HEK293 (cell line): ENCODE results near the gene MUCL3.

ENCODE experiments used
- FEZF1 ChIP-seq: fragments of 450-650 bp; formaldehyde crosslinking; IDR thresholded peaks from 2 replicates; pipeline ENCODE4 v1.5.1; 2016; ENCODE audit warnings: missing biosample characterization, missing genetic modification characterization
- GFI1B ChIP-seq: fragments of 450-650 bp; formaldehyde crosslinking; IDR thresholded peaks from 2 replicates; pipeline ENCODE4 v1.5.1; 2016; ENCODE audit warnings: missing biosample characterization, missing genetic modification characterization
- HOXA7 ChIP-seq: sonication (generic); formaldehyde crosslinking; IDR thresholded peaks from 2 replicates; pipeline ENCODE4 v1.8.1; 2022; ENCODE audit warnings: missing genetic modification reagents, borderline replicate concordance
- OVOL3 ChIP-seq: fragments of 450-650 bp; formaldehyde crosslinking; IDR thresholded peaks from 2 replicates; pipeline ENCODE4 v1.5.1; 2016; ENCODE audit warnings: missing biosample characterization, missing genetic modification characterization
- PRDM2 ChIP-seq: fragments of 450-650 bp; formaldehyde crosslinking; IDR thresholded peaks from 2 replicates; pipeline ENCODE4 v1.5.1; 2016; ENCODE audit warnings: missing biosample characterization, missing genetic modification characterization, borderline replicate concordance
- SALL2 ChIP-seq: fragments of 450-650 bp; formaldehyde crosslinking; IDR thresholded peaks from 2 replicates; pipeline ENCODE4 v1.5.0; 2017; ENCODE audit warnings: missing biosample characterization, mild to moderate bottlenecking, missing genetic modification characterization, borderline replicate concordance
- SCRT1 ChIP-seq: fragments of 450-650 bp; formaldehyde crosslinking; IDR thresholded peaks from 2 replicates; pipeline ENCODE4 v1.5.1; 2016; ENCODE audit warnings: missing biosample characterization, missing genetic modification characterization, borderline replicate concordance
- SP2 ChIP-seq: fragments of 450-650 bp; formaldehyde crosslinking; IDR thresholded peaks from 2 replicates; pipeline ENCODE4 v1.5.1; 2016; ENCODE audit warnings: missing biosample characterization, missing genetic modification characterization
- ZBTB8A ChIP-seq: fragments of 450-650 bp; formaldehyde crosslinking; IDR thresholded peaks from 2 replicates; pipeline ENCODE4 v1.5.1; 2016; ENCODE audit warnings: missing biosample characterization, missing genetic modification characterization
- ZNF114 ChIP-seq: fragments of 450-650 bp; formaldehyde crosslinking; IDR thresholded peaks from 2 replicates; pipeline ENCODE4 v1.5.0; 2017; ENCODE audit warnings: missing biosample characterization, missing genetic modification characterization
- ZNF148 ChIP-seq: fragments of 450-650 bp; formaldehyde crosslinking; IDR thresholded peaks from 2 replicates; pipeline ENCODE4 v1.5.0; 2017; ENCODE audit warnings: missing biosample characterization, missing genetic modification characterization, borderline replicate concordance
- ZNF169 ChIP-seq: fragments of 450-650 bp; formaldehyde crosslinking; IDR thresholded peaks from 2 replicates; pipeline ENCODE4 v1.5.1; 2016; ENCODE audit warnings: missing biosample characterization, missing genetic modification characterization
- ZNF302 ChIP-seq: fragments of 450-650 bp; formaldehyde crosslinking; IDR thresholded peaks from 2 replicates; pipeline ENCODE4 v1.5.1; 2016; ENCODE audit warnings: missing biosample characterization, missing genetic modification characterization, low read depth
- ZNF341 ChIP-seq: fragments of 450-650 bp; formaldehyde crosslinking; IDR thresholded peaks from 2 replicates; pipeline ENCODE4; 2016; ENCODE audit warnings: low read depth, missing biosample characterization, missing genetic modification characterization
- ZNF391 ChIP-seq: fragments of 450-650 bp; formaldehyde crosslinking; IDR thresholded peaks from 2 replicates; pipeline ENCODE4 v1.5.1; 2016; ENCODE audit warnings: low read depth, missing biosample characterization, missing genetic modification characterization, borderline replicate concordance
- ZNF426 ChIP-seq: fragments of 450-650 bp; formaldehyde crosslinking; IDR thresholded peaks from 2 replicates; pipeline ENCODE4 v1.5.1; 2017; ENCODE audit warnings: missing biosample characterization, missing genetic modification characterization, mild to moderate bottlenecking, inconsistent platforms, moderate library complexity
- ZNF501 ChIP-seq: fragments of 450-650 bp; formaldehyde crosslinking; IDR thresholded peaks from 2 replicates; pipeline ENCODE4 v1.5.1; 2016; ENCODE audit warnings: missing biosample characterization, missing genetic modification characterization
- ZNF596 ChIP-seq: fragments of 450-650 bp; IDR thresholded peaks from 2 replicates; pipeline ENCODE4 v1.5.0; 2018; ENCODE audit warnings: missing biosample characterization, mild to moderate bottlenecking, missing genetic modification characterization, moderate library complexity
- ZNF639 ChIP-seq: fragments of 450-650 bp; formaldehyde crosslinking; IDR thresholded peaks from 2 replicates; pipeline ENCODE4 v1.5.1; 2016; ENCODE audit warnings: missing biosample characterization, missing genetic modification characterization
- ZNF658 ChIP-seq: fragments of 450-650 bp; formaldehyde crosslinking; IDR thresholded peaks from 2 replicates; pipeline ENCODE4; 2016; ENCODE audit warnings: missing biosample characterization, missing genetic modification characterization
- ZNF670 ChIP-seq: fragments of 450-650 bp; formaldehyde crosslinking; IDR thresholded peaks from 2 replicates; pipeline ENCODE4 v1.5.1; 2016; ENCODE audit warnings: missing biosample characterization, missing genetic modification characterization, low read depth

The MUCL3 gene

GRCh38 chr6:30942338-30943060 is 1.7 kb downstream of the MUCL3 start (continued):
- TF ChIP-seq GFI1B (tag by site-specific recombination) (peak; percentile 58; the same call in 1 of the 2 replicates), ZNF341 (no peak), ZNF670 (tag by site-specific recombination) (no peak), ZNF639 (tag by site-specific recombination) (no peak), ZNF426 (no peak), ZNF114 (no peak), SCRT1 (tag by site-specific recombination) (peak; percentile 73), ZNF501 (tag by site-specific recombination) (no peak), HOXA7 (CRISPR knock-in tag) (no peak), ZNF148 (tag by site-specific recombination) (no peak), SP2 (tag by site-specific recombination) (no peak), ZBTB8A (tag by site-specific recombination) (no peak), FEZF1 (tag by site-specific recombination) (no peak), ZNF391 (tag by site-specific recombination) (no peak), SALL2 (no peak), ZNF596 (no peak), PRDM2 (tag by site-specific recombination) (no peak), ZNF169 (tag by site-specific recombination) (no peak), ZNF658 (tag by site-specific recombination) (no peak), ZNF302 (tag by site-specific recombination) (no peak), OVOL3 (tag by site-specific recombination) (no peak)
